Thyroid gland (tissue), 4 donors: ENCODE data around the gene DCTN1. TPM values are rescaled to one million over a fixed set of nuclear protein-coding genes. Genes with fewer than 3 reads are reported as not detected.

Experiments
- DNase-seq, 2 donors: peaks; one replicate each; pipeline ENCODE4 v3.0.0-alpha.2; 2019
- H3K27ac ChIP-seq, 3 donors: fragments of 200-600 bp; sonication (generic); 1 replicate in 2 of 3; 2 replicates in 1 of 3; pipeline ENCODE4 v1.5.1; 2016 to 2019; ENCODE audit warnings: mild to moderate bottlenecking in 1 of 3, moderate library complexity in 1 of 3
- H3K27me3 ChIP-seq: fragments of 200-600 bp; sonication (generic); one replicate; pipeline ENCODE4 v1.5.1; 2019
- H3K36me3 ChIP-seq, 2 donors: fragments of 200-600 bp; sonication (generic); one replicate each; pipeline ENCODE4 v1.5.1; 2016 to 2019
- H3K4me1 ChIP-seq, 2 donors: fragments of 200-600 bp; sonication (generic); one replicate each; pipeline ENCODE4 v1.5.1; 2017 to 2019
- H3K4me3 ChIP-seq, 3 donors: fragments of 200-600 bp; sonication (generic); replicated peaks in 1 of 3; 1 replicate in 2 of 3; 2 replicates in 1 of 3; pipeline ENCODE4 v1.5.1; 2016; ENCODE audit warnings: mild to moderate bottlenecking in 1 of 3
- H3K9me3 ChIP-seq: fragments of 200-600 bp; sonication (generic); one replicate; pipeline ENCODE4 v1.5.1; 2017
- CTCF ChIP-seq, 6 experiments: fragments of 200-600 bp in 3 of 6; fragments of 450-650 bp in 3 of 6; sonication (generic) in 3 of 6; IDR thresholded peaks; one replicate each; pipeline ENCODE4 v1.5.1; 2016 to 2019; ENCODE audit warnings: antibody characterized with exemption in 6 of 6, mild to moderate bottlenecking in 2 of 6, inconsistent platforms in 1 of 6, moderate library complexity in 1 of 6
- POLR2A ChIP-seq, 2 donors: fragments of 450-650 bp; IDR thresholded peaks; one replicate each; pipeline ENCODE4 v1.6.1; 2017; ENCODE audit warnings: antibody characterized with exemption in 2 of 2, mild to moderate bottlenecking in 2 of 2, moderate library complexity in 1 of 2
- WGBS, 2 donors: methylation state at CpG; one replicate each; pipeline ENCODE4 v1.1.5; 2017; 5-methylcytosine and 5-hydroxymethylcytosine counted together
- intact Hi-C: fragments of 100-400 bp; cut with DNase I; formaldehyde crosslinking; loops from one replicate; pipeline ENCODE4 v1.15.1; 2023
- total RNA-seq, 4 donors: library from RNA; depleted of rRNA; stranded (reverse); fragments of >200 nt; gene quantifications; one replicate each; pipeline ENCODE4 v1.2.3, GENCODE V29; 2016

The DCTN1 gene
- total RNA-seq, 4 donors from 2014 or later = 82.6 to 124 (median 108) TPM

GRCh38 chr2:74399785-74400184 is 19.7 kb upstream of the DCTN1 start:
- Histone ChIP-seq H3K27ac (no peak overlapping the region), H3K36me3 (no peaks in the 10 kb centered on the region), H3K27me3 (no peaks in the 10 kb centered on the region), H3K9me3 (no peaks in the 10 kb centered on the region), H3K4me1 (no peaks in the 10 kb centered on the region), H3K4me3 (no peak overlapping the region)
- intact Hi-C loops = no loop called here
- no peak for DNase-seq
- no peak for TF ChIP-seq POLR2A (IDR thresholded peaks at IDR 0.05)
- TF ChIP-seq CTCF (IDR thresholded peaks at IDR 0.05) = peak in 4 of 6 experiments; percentile 3 to 31 (median 24)

GRCh38 chr2:74396149-74396548 is 16.0 kb upstream of the DCTN1 start:
- whole genome bisulfite sequencing, 2 donors = 98% methylated on average over 2 of the region's 2 CpGs
- Histone ChIP-seq H3K4me3 (no peak overlapping the region), H3K36me3 (no peaks in the 10 kb centered on the region), H3K4me1 (peaks cover 0 to 2% of the 10 kb centered on the region in 2 donors), H3K9me3 (no peaks in the 10 kb centered on the region), H3K27me3 (no peaks in the 10 kb centered on the region), H3K27ac (no peak overlapping the region)
- no peak for TF ChIP-seq POLR2A (IDR thresholded peaks at IDR 0.05)
- no peak for TF ChIP-seq CTCF (IDR thresholded peaks at IDR 0.05)
- intact Hi-C loops = no loop called here
- DNase-seq = no peak

- Histone ChIP-seq H3K27me3 (no peaks in the 10 kb centered on the region), H3K27ac (no peak overlapping the region), H3K4me1 (peaks cover 17 to 19% of the 10 kb centered on the region in 2 donors), H3K9me3 (no peaks in the 10 kb centered on the region), H3K4me3 (no peak overlapping the region), H3K36me3 (no peaks in the 10 kb centered on the region)
- no peak for DNase-seq
- TF ChIP-seq CTCF (IDR thresholded peaks at IDR 0.05) (no peak), POLR2A (IDR thresholded peaks at IDR 0.05) (no peak)
- intact Hi-C loops = no loop called here
- WGBS, 2 donors = 91 to 95% methylated on average over 1 of the region's 1 CpG
These were observed 13.4 kb upstream of the DCTN1 start for GRCh38 chr2:74393525-74393924.

- Histone ChIP-seq H3K4me1 (peaks cover 17 to 26% of the 10 kb centered on the region in 2 donors), H3K27ac (no peak overlapping the region), H3K4me3 (peak overlapping the region in 1 of 3 donors; percentile 87), H3K27me3 (no peaks in the 10 kb centered on the region), H3K9me3 (no peaks in the 10 kb centered on the region), H3K36me3 (no peaks in the 10 kb centered on the region)
- 63 to 64% methylated on average over 13 of the region's 13 CpGs for WGBS, 2 donors
- intact Hi-C loops = no loop called here
- no peak for DNase-seq
- TF ChIP-seq CTCF (IDR thresholded peaks at IDR 0.05) (no peak), POLR2A (IDR thresholded peaks at IDR 0.05) (no peak)
These were observed 12.3 kb upstream of the DCTN1 start for GRCh38 chr2:74392449-74392743.

GRCh38 chr2:74391580-74392448 is 11.7 kb upstream of the DCTN1 start:
- peak; percentile 90 to 95 for DNase-seq
- Histone ChIP-seq H3K27ac (peak overlapping the region; percentile 96 to 99 (median 96)), H3K4me1 (peaks cover 17 to 26% of the 10 kb centered on the region in 2 donors), H3K9me3 (no peaks in the 10 kb centered on the region), H3K27me3 (no peaks in the 10 kb centered on the region), H3K36me3 (no peaks in the 10 kb centered on the region), H3K4me3 (peak overlapping the region; percentile 82 to 87 (median 86))
- 3% methylated on average over 17 to 37 of the region's 62 CpGs for WGBS, 2 donors
- TF ChIP-seq POLR2A (IDR thresholded peaks at IDR 0.05) (peak in 1 of 2 donors; percentile 57), CTCF (IDR thresholded peaks at IDR 0.05) (peak; percentile 90 to 97 (median 96))
- intact Hi-C loops = no loop called here
